GM19467 (cell line): Measurements from ENCODE around the gene MID1.

Experiments used
- ATAC-seq: cut with Tn5 transposase; IDR thresholded peaks from one replicate; pipeline ENCODE4 v1.9.1; 2021; ENCODE audit warnings: mild to moderate bottlenecking, moderate library complexity; ENCODE audit not compliant: unreplicated experiment

The MID1 gene

GRCh38 chrX:10620121-10620699 lies at the start of gene MID1:
Gene MID1, minus strand, starts transcription at chrX:10620585. Its CDS starts 53,038 bp downstream, at chrX:10567547.
- ATAC-seq, result no peak

- ATAC-seq, result no peak
These were observed 46.8 kb upstream of the MID1 start for GRCh38 chrX:10667143-10667542.

DNA sequence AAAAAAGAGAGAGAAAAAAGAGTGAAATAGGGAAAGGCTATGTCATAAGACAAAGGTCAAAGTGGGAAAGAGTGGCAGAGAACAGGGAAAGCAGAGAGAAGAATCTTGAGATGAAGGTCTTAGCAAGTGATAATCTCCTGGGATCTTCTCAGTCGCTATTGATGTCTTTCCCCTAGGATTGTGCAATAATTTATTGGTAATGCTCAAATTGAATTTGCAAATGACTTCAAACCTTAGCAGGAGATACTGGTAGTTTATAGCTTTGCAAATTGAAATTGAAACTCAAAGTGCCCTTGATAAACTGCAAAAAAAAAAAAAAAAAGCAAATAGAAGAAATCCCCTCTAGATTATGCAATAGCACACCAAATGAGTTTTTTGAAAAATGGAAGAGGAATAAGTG lies 45.7 kb upstream of the MID1 start:
- no peak for ATAC-seq

DNA sequence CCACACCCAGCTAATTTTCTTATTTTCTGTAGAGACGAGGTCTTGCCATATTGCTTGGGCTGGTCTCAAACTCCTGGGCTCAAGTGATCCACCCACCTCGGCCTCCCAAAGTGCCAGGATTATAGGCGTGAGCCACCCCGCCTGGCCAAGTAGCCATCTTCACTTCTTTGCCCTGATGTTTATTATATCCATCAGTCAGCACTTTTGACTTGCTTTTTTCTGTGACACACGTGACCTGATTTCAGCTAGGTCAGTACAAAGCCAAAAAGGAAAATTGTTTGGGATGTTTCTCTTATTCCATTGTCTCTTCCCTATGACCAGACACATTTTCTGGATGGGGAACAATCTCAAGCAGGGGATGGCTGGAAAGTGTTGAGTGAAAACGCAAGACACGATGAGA lies 45.3 kb upstream of the MID1 start:
- ATAC-seq, result no peak

- no peak for ATAC-seq
These were observed 39.8 kb upstream of the MID1 start for GRCh38 chrX:10660171-10660570.

DNA sequence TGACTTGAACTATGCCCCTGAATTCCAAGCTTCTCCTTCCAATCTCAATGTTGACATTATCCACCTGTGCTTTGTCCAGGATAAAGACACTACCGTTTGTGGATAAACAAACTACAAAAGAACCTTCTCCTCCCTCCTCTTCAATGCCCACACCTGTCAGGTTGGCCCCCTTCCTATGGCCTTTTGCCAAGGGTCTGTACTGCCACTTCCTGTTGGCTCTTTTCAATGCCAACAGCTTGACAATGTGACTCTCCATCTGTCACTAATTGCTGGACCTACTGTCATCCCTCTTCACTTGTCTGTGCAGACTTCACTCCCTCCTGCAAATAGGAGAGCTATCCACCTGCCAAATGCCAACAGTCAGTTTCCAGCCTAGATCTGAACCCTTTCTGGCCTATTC lies 35.8 kb upstream of the MID1 start:
- no peak for ATAC-seq

DNA sequence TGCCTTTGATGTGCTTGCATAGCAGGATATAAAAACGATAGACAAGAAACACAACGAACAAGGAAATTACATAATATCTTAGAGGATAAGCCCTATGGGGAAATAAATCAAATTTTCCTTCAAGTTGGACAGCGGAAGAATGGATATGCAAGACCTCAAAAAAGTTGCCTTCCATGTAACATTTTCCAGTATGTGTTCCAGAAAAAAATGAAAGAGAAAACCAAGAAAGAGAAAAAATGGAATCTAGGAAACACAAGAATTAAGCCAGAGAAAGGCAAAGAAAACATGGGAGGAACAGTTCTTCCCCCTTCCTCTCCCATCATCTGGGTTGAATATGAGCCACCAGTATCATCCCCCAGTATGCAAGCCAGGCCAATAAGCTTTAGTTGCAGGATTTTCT lies 34.6 kb upstream of the MID1 start:
- no peak for ATAC-seq

- ATAC-seq, result no peak
These were observed 32.9 kb upstream of the MID1 start for GRCh38 chrX:10653302-10653701.

DNA sequence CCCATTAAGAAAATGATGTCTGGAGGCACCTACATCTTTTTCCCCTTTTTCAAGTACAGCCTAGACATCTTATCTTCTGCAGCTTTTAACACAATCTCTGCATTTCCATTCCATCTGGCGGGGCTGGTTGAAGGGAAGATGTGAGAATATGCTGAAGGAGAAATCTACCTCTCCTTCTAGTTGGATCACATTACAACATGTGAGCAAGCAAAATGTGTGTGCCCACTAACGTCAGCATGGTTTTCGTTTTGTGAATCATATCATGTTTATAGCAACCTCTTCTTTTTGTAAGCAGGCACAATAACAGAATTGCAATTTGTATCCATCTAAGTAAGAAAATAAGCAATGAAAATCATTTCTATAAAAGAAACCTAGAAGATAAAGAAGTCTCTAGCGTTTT lies 28.9 kb upstream of the MID1 start:
- no peak for ATAC-seq

DNA sequence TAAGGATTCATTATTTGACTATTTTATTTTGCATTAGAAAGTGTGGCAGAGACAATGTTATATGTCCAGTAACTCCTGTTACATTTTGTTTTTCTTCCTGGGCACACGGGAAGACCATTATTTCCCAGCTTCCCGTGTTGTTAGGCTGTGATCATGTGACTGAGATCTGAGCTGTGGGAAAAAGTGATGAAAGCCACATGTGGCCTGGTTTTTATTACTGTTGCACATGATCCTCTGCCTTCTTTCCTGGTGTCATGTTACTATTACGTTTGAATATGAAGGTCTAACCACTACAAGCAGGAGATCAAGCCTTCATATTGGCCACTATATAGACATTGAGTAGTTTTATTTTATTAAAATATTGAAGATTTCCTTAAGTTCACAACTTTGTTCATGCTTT lies 28.2 kb upstream of the MID1 start:
- no peak for ATAC-seq

DNA sequence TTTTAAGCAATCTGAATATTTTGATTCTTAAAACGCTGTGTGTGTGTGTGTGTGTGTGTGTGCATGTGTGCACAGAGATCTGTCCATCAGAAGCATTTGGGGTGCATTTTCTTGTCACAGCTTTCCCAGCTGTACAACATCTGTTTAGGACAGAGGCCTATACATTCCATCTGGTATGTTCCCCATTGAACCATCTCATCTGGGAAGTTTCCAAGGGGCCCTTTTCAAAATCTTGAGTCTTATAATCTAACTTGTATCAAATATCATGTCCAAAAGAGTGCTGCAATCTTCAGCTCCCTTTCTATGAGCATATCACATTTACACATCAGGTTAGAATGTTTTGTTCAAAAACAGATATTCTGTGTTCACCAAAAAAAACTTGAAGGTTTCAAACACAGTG lies 16.5 kb upstream of the MID1 start:
- ATAC-seq, result no peak

DNA sequence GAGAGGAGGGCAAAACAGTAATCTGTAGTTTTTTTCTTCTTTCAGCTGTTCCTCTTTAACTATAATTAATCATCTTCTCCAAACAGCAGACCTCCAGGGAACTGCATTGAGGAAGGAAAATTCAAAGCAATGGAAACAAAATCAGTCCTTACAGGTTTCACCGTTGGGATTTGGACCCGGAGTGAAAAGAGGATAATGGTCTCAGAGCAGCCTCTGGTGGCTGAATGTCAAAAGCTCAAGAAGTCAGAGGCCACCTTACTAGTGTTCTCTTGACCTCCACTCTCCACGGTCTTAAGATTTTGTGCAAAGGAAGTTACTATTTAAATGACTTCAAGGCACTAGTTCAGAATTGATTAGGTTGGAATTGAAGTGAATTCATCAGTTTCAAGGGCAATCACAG lies 16.0 kb upstream of the MID1 start:
- ATAC-seq, result no peak

GRCh38 chrX:10634392-10635161 lies 14.2 kb upstream of the MID1 start:
- no peak for ATAC-seq

GRCh38 chrX:10633722-10634121 lies 13.3 kb upstream of the MID1 start:
- no peak for ATAC-seq

DNA sequence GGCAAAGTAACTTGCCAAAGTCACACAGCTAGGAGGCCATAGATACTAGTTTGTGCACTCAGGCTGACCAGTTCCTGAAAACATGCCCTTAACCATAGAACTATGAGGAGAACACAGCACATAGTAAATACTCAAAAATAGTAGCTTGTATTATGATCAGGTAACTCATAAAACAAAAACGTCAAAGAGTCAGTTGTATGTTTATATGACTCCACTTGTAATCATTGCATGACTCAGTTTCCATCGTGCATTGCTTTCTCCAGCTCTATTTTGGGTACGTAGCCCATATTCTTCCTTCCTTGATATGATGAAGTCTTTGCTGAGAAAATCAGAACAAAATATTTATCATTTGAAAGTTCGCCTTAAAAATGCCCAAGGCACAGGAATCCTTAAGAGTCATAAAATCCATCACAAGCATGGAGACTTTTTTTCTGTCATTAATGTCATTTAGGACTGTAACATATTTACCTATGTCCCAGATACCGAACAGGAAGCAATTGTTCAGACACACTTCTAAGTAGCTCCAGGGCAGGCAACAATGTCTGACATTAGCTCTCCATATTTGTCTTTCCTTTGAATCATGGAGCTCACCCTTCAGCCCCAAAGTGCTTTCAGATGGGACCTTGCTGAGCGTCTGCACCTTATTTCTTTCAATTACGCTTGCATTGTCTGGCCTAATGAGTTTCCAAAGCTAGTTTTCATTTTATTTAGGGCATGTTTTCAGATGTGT lies 11.2 kb upstream of the MID1 start:
- ATAC-seq, result no peak

- no peak for ATAC-seq
These were observed 9.9 kb upstream of the MID1 start for GRCh38 chrX:10630320-10630719.

DNA sequence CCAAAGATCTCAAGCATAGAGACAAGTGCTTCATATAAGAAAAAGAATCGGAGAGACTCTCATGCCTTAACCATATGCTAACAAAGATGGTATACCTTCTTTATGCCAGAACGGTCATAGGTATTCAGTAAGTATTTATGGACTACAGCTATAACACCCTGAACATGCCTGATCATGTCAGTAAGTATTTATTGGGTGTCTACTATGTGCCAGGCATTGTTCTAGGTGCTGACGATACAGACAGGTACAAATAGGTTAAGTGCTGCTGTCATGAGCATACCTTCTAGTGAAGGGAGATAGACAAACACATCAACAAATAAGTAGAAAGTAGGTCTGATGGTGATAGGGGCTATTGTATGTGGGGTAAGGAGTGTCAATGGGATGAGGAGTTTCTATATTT lies 9.5 kb upstream of the MID1 start:
- ATAC-seq, result no peak

GRCh38 chrX:10628906-10629305 lies 8.5 kb upstream of the MID1 start:
- no peak for ATAC-seq

DNA sequence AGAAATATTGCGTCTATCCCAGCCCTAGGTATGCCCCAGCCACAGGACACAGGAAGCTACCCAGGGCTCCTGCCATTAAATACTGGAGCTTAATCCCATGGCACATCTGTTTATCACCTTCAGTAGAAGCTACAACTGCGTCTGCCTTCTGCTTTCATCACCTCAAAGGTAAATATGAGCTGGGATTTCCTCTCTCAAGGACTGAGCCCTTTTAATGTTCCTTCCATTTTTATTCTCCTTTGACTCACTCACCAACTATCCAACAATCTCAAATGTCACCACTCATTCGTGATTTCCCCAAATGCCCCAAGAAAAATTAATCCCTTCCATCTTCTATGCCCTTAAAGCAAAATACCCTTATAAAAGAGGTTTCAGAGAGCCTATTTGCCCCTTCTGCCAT lies 1.8 kb upstream of the MID1 start:
- no peak for ATAC-seq

- no peak for ATAC-seq
These were observed 849 bp downstream of the MID1 start for GRCh38 chrX:10619425-10620046.

DNA sequence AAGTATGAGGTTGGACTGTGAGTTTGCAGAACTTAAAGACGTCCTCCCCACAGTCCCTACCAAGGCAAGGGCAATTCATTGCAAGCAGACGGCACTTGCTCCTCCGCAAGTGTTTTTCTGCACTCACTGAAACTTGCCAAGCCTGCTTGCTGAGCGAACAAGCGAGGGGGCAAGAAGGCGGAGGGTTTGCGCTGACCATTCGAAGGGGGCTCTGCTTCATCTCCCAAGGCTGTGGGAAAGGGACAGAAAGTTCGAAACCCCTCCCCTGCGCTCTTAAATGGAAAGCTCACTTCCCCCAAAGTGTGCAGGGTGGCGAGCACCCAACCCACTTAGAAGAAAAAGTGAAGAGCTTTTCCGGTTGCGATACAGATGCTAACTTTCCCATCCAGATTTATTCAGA lies 1.4 kb downstream of the MID1 start:
- no peak for ATAC-seq

DNA sequence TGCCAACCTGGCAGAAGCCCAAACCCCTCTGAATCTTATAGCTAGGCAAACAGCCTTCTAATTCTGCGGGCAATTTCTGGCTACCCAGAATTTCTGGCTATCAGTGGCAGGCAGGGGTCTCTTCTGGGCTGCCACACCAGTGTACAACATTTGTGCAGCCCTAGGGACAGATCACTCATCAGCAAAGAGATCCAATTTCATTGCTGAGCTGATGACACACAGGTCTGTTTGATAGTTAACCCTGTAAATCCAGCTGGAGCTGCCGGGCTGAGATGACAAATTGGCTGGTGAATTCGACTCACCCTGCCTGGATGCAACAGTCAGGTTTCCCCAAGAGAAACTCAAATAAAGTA lies 2.4 kb downstream of the MID1 start:
- ATAC-seq, result no peak
